Measurements from ENCODE around the gene CDH2.

DNA sequence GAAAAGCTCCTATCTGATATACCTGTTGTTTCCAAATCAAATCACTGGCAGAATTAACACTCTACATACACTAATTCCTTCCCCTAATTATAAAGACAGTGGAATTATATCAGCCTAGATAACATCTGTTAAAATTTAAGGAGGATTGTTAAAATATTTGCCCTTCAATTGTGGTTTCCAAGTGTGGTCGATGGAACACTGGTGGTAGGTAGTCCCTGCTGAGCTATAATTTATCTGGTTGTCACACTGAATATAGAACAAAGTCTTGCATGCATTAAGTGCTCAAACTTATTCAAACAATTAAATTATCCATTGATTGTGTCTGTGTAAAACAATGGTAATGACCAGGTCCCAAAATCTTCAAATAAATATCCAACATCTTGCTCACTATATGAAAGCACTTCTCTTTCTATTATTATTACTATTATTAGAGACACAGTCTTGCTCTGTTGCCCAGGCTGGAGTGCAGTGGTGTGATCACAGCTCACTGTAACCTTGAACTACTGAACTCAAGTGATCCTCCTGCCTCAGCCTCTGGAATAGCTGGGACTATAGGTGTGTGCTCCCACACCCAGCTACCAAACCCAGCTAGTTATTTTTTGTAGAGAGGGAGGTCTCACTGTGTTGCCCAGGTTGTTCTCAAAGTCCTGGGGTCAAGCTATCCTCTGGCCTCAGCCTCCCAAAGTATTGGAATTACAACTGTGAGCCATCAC is 12.0 kb downstream of the CDH2 start:
- TF ChIP-seq, protein P1, sequence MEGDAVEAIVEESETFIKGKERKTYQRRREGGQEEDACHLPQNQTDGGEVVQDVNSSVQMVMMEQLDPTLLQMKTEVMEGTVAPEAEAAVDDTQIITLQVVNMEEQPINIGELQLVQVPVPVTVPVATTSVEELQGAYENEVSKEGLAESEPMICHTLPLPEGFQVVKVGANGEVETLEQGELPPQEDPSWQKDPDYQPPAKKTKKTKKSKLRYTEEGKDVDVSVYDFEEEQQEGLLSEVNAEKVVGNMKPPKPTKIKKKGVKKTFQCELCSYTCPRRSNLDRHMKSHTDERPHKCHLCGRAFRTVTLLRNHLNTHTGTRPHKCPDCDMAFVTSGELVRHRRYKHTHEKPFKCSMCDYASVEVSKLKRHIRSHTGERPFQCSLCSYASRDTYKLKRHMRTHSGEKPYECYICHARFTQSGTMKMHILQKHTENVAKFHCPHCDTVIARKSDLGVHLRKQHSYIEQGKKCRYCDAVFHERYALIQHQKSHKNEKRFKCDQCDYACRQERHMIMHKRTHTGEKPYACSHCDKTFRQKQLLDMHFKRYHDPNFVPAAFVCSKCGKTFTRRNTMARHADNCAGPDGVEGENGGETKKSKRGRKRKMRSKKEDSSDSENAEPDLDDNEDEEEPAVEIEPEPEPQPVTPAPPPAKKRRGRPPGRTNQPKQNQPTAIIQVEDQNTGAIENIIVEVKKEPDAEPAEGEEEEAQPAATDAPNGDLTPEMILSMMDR (IDR thresholded peaks at IDR 0.05), result no peak
- TF ChIP-seq POLR2A (IDR thresholded peaks at IDR 0.05), result no peak
- TF ChIP-seq EP300 (IDR thresholded peaks at IDR 0.05; ENCODE audit: low read depth), result no peak

Measured in transverse colon (tissue), 3 donors.